Caco-2 (cell line): ENCODE results near the gene VTI1A. TPM values are rescaled to one million over a fixed set of nuclear protein-coding genes. Genes with fewer than 3 reads are reported as not detected.

Experiments used
- BruUV-seq: library from RNA; stranded (reverse); fragments of 400-500 nt; replicated peaks from 2 replicates; lab custom pipeline; 2021; lab: Mats Ljungman, UMichigan
- CTCF ChIA-PET: fragments of 300-600 bp; sonication (Branson Sonifier 250); formaldehyde crosslinking; loops from one replicate; lab custom pipeline; 2022; ENCODE audit warnings: antibody characterized with exemption; lab: Charles Lee
- POLR2A ChIA-PET: fragments of 300-600 bp; sonication (Branson Sonifier 250); formaldehyde crosslinking; loops from one replicate; lab custom pipeline; 2022; ENCODE audit warnings: antibody characterized with exemption; lab: Charles Lee
- DNase-seq, 2 experiments: peaks; one replicate each; pipeline versions ENCODE4 v3.0.0 to v3.0.0-alpha.2; 2020 to 2022
- H3K27me3 ChIP-seq: replicated peaks from 2 replicates; pipeline ENCODE4 v1.6.0; 2011; ENCODE audit warnings: low read length; ENCODE audit not compliant: control insufficient read depth, insufficient read depth
- H3K36me3 ChIP-seq: 2 replicates; pipeline ENCODE4 v1.5.1; 2011; ENCODE audit warnings: low read length; ENCODE audit not compliant: control insufficient read depth, insufficient read depth
- H3K4me1 ChIP-seq: fragments of 250-450 bp; sonication (Bioruptor Pico); 2 replicates; pipeline ENCODE4 v1.5.1; 2020; ENCODE audit warnings: mild to moderate bottlenecking
- H3K4me3 ChIP-seq: 2 replicates; pipeline ENCODE4 v1.5.1; 2011; ENCODE audit warnings: low read depth, mild to moderate bottlenecking, control low read depth, low read length
- H3K9me3 ChIP-seq: fragments of 250-450 bp; sonication (Bioruptor Pico); 2 replicates; pipeline ENCODE4 v1.5.1; 2020; ENCODE audit warnings: mild to moderate bottlenecking, moderate library complexity
- H3K27ac Mint-ChIP-seq: one replicate; pipeline ENCODE4 v1.8.0; 2022; ENCODE audit warnings: mixed read lengths; ENCODE audit not compliant: unreplicated experiment
- H3K27me3 Mint-ChIP-seq: one replicate; pipeline ENCODE4 v1.8.0; 2022; ENCODE audit warnings: mixed read lengths; ENCODE audit not compliant: insufficient read depth, unreplicated experiment
- H3K36me3 Mint-ChIP-seq: one replicate; pipeline ENCODE4 v1.8.0; 2022; ENCODE audit warnings: mild to moderate bottlenecking, mixed read lengths; ENCODE audit not compliant: insufficient read depth, unreplicated experiment
- H3K4me1 Mint-ChIP-seq: one replicate; pipeline ENCODE4 v1.8.0; 2022; ENCODE audit warnings: low read depth, mixed read lengths; ENCODE audit not compliant: unreplicated experiment
- H3K4me3 Mint-ChIP-seq: one replicate; pipeline ENCODE4 v1.8.0; 2022; ENCODE audit warnings: mild to moderate bottlenecking, moderate library complexity, mixed read lengths; ENCODE audit not compliant: unreplicated experiment
- H3K9me3 Mint-ChIP-seq: one replicate; pipeline ENCODE4 v1.8.0; 2022; ENCODE audit warnings: mixed read lengths; ENCODE audit not compliant: unreplicated experiment
- CTCF ChIP-seq, 2 experiments: fragments of 200-600 bp in 1 of 2; IDR thresholded peaks; 1 replicate in 1 of 2; 2 replicates in 1 of 2; pipeline versions ENCODE4 v1.5.1 to v1.8.0; 2011 to 2022; ENCODE audit warnings: antibody characterized with exemption in 1 of 2, control low read depth in 1 of 2, inconsistent platforms in 1 of 2, low read depth in 1 of 2, low read length in 1 of 2, mild to moderate bottlenecking in 1 of 2, moderate library complexity in 1 of 2; ENCODE audit not compliant: insufficient read depth in 1 of 2, severe bottlenecking in 1 of 2, unreplicated experiment in 1 of 2
- intact Hi-C: fragments of 100-400 bp; cut with micrococcal nuclease; formaldehyde crosslinking; loops from one replicate; pipeline ENCODE4 v1.10.0; 2022; ENCODE audit not compliant: unreplicated experiment
- total RNA-seq: library from RNA; stranded (reverse); gene quantifications from 2 replicates; pipeline ENCODE4 v1.2.3, GENCODE V29; 2022

The VTI1A gene
- total RNA-seq, 1 experiment from 2014 or later = 45.6 TPM

- H3K27me3 Mint-ChIP-seq = no peaks in the 10 kb centered on the region
- H3K4me3 Mint-ChIP-seq = no peak overlapping the region
- no peak overlapping the region for H3K27ac Mint-ChIP-seq
- intact Hi-C loops = no loop called here
- H3K36me3 Mint-ChIP-seq = no peaks in the 10 kb centered on the region
- POLR2A ChIA-PET = no interaction called here
- no peak for DNase-seq
- CTCF ChIA-PET = no interaction called here
- Histone ChIP-seq H3K9me3 (no peaks in the 10 kb centered on the region), H3K27me3 (no peaks in the 10 kb centered on the region), H3K4me3 (no peak overlapping the region), H3K4me1 (no peaks in the 10 kb centered on the region), H3K36me3 (no peaks in the 10 kb centered on the region)
- no peaks in the 10 kb centered on the region for H3K9me3 Mint-ChIP-seq
- TF ChIP-seq CTCF (IDR thresholded peaks at IDR 0.05; ENCODE audit: insufficient read depth in 1 of 2, low read depth in 1 of 2, low read length in 1 of 2, severe bottlenecking in 1 of 2, unreplicated experiment in 1 of 2) = no peak
- no peaks in the 10 kb centered on the region for H3K4me1 Mint-ChIP-seq
- no TSS peak for BruUV-seq
These were observed 112.3 kb downstream of the VTI1A start for GRCh38 chr10:112559349-112559748.

GRCh38 chr10:112562122-112562521 is 115.1 kb downstream of the VTI1A start:
- Histone ChIP-seq H3K4me3 (no peak overlapping the region), H3K9me3 (no peaks in the 10 kb centered on the region), H3K27me3 (no peaks in the 10 kb centered on the region), H3K4me1 (no peaks in the 10 kb centered on the region), H3K36me3 (no peaks in the 10 kb centered on the region)
- no TSS peak for BruUV-seq
- POLR2A ChIA-PET = no interaction called here
- Mint-ChIP-seq H3K4me3 (no peak overlapping the region), H3K27ac (no peak overlapping the region), H3K36me3 (no peaks in the 10 kb centered on the region), H3K9me3 (no peaks in the 10 kb centered on the region), H3K4me1 (no peaks in the 10 kb centered on the region), H3K27me3 (no peaks in the 10 kb centered on the region)
- no peak for TF ChIP-seq CTCF (IDR thresholded peaks at IDR 0.05; ENCODE audit: insufficient read depth in 1 of 2, low read depth in 1 of 2, low read length in 1 of 2, severe bottlenecking in 1 of 2, unreplicated experiment in 1 of 2)
- CTCF ChIA-PET = no interaction called here
- DNase-seq = no peak
- intact Hi-C loops = loop anchor here (10.0 kb wide), 2 partner anchors 553 to 653 kb away; no protein-coding TSS in a partner anchor

GRCh38 chr10:112562809-112563663 is 116.0 kb downstream of the VTI1A start:
- Histone ChIP-seq H3K4me1 (no peaks in the 10 kb centered on the region), H3K27me3 (no peaks in the 10 kb centered on the region), H3K9me3 (no peaks in the 10 kb centered on the region), H3K4me3 (no peak overlapping the region), H3K36me3 (no peaks in the 10 kb centered on the region)
- Mint-ChIP-seq H3K27me3 (no peaks in the 10 kb centered on the region), H3K4me1 (no peaks in the 10 kb centered on the region), H3K9me3 (no peaks in the 10 kb centered on the region), H3K36me3 (no peaks in the 10 kb centered on the region), H3K4me3 (no peak overlapping the region), H3K27ac (no peak overlapping the region)
- DNase-seq = no peak
- no peak for TF ChIP-seq CTCF (IDR thresholded peaks at IDR 0.05; ENCODE audit: insufficient read depth in 1 of 2, low read depth in 1 of 2, low read length in 1 of 2, severe bottlenecking in 1 of 2, unreplicated experiment in 1 of 2)
- no TSS peak for BruUV-seq
- ChIA-PET CTCF (interaction anchor here (0.6 to 0.7 kb wide), 2 partner anchors 248 to 513 kb away, joined by 4 to 6 read pairs; no protein-coding TSS in a partner anchor), POLR2A (no interaction called here)
- intact Hi-C loops = loop anchor here (10.0 kb wide), 2 partner anchors 552 to 652 kb away; no protein-coding TSS in a partner anchor
